Vagina (tissue), 2 donors: Measurements from ENCODE around the gene ULBP1. TPM values are rescaled to one million over a fixed set of nuclear protein-coding genes. Genes with fewer than 3 reads are reported as not detected.
"Not testable (repeated sequence)": the region's sequence is repeated elsewhere in the genome, so short reads cannot be mapped to it uniquely, and the experiment has no call there.

Experiments
- DNase-seq, 2 donors: peaks; one replicate each; pipeline ENCODE4 v3.0.0-alpha.2; 2017; ENCODE audit errors: extremely low spot score in 2 of 2
- H3K27ac ChIP-seq: fragments of 200-600 bp; sonication (generic); one replicate; pipeline ENCODE4 v1.5.1; 2019
- H3K27me3 ChIP-seq: fragments of 200-600 bp; sonication (generic); one replicate; pipeline ENCODE4 v1.5.1; 2019
- H3K36me3 ChIP-seq, 2 donors: fragments of 200-600 bp; sonication (generic); one replicate each; pipeline ENCODE4 v1.5.1; 2017 to 2019
- H3K4me1 ChIP-seq: fragments of 200-600 bp; sonication (generic); one replicate; pipeline ENCODE4 v1.5.1; 2019
- H3K4me3 ChIP-seq, 2 donors: fragments of 200-600 bp; sonication (generic); 1 replicate in 1 of 2; 2 replicates in 1 of 2; pipeline ENCODE4 v1.5.1; 2016 to 2019
- H3K9me3 ChIP-seq: fragments of 200-600 bp; sonication (generic); one replicate; pipeline ENCODE4 v1.5.1; 2019
- POLR2A ChIP-seq, 2 donors: fragments of 450-650 bp; IDR thresholded peaks; one replicate each; pipeline ENCODE4 v1.6.1; 2017; ENCODE audit warnings: antibody characterized with exemption in 2 of 2, mild to moderate bottlenecking in 2 of 2, moderate library complexity in 2 of 2
- POLR2AphosphoS5 ChIP-seq, 2 donors: sonication (generic); formaldehyde crosslinking; IDR thresholded peaks; one replicate each; pipeline ENCODE4 v1.9.0; 2017; ENCODE audit warnings: antibody characterized with exemption in 2 of 2, mild to moderate bottlenecking in 2 of 2, low read depth in 1 of 2; ENCODE audit not compliant: insufficient read depth in 1 of 2
- intact Hi-C: fragments of 100-400 bp; cut with DNase I; formaldehyde crosslinking; loops from one replicate; pipeline ENCODE4 v1.15.1; 2023
- total RNA-seq: library from RNA; depleted of rRNA; stranded (reverse); fragments of >200 nt; gene quantifications from one replicate; pipeline ENCODE4 v1.2.3, GENCODE V29; 2016
- TF ChIP-seq, protein P1 (sequence below), 3 experiments: fragments of 450-650 bp in 2 of 3; fragments of 200-600 bp in 1 of 3; sonication (generic) in 1 of 3; IDR thresholded peaks; one replicate each; pipeline ENCODE4 v1.5.1; 2017 to 2019; ENCODE audit warnings: antibody characterized with exemption in 3 of 3, mild to moderate bottlenecking in 2 of 3, moderate library complexity in 2 of 3

ULBP1 gene
- total RNA-seq, 1 donor from 2014 or later: not detected

DNA sequence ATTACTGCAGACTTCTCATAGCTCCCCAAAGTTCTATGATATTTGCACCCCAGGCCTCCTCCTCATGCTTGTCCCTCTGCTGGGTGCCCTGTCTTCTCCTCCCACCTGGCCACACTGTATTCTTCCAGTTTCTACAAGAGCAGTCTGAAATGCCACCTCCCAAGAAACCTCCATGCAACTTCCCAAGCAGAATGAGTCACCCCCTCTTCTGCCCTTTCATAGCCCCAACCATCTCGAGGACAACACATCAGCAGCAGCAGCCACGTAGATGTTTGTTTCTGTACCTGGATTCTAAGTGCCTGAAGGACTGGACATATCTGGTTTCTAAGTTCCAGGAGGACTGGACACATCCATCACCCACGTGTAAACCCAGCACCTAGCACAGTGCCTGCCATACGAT is 28.5 kb upstream of the ULBP1 start:
- Histone ChIP-seq H3K4me1 (peaks cover 13% of the 10 kb centered on the region), H3K36me3 (no peaks in the 10 kb centered on the region), H3K4me3 (no peak overlapping the region), H3K27me3 (peaks cover 15% of the 10 kb centered on the region), H3K9me3 (no peaks in the 10 kb centered on the region), H3K27ac (no peak overlapping the region)
- DNase-seq: peak; percentile 79 to 91
- TF ChIP-seq, protein P1, sequence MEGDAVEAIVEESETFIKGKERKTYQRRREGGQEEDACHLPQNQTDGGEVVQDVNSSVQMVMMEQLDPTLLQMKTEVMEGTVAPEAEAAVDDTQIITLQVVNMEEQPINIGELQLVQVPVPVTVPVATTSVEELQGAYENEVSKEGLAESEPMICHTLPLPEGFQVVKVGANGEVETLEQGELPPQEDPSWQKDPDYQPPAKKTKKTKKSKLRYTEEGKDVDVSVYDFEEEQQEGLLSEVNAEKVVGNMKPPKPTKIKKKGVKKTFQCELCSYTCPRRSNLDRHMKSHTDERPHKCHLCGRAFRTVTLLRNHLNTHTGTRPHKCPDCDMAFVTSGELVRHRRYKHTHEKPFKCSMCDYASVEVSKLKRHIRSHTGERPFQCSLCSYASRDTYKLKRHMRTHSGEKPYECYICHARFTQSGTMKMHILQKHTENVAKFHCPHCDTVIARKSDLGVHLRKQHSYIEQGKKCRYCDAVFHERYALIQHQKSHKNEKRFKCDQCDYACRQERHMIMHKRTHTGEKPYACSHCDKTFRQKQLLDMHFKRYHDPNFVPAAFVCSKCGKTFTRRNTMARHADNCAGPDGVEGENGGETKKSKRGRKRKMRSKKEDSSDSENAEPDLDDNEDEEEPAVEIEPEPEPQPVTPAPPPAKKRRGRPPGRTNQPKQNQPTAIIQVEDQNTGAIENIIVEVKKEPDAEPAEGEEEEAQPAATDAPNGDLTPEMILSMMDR (IDR thresholded peaks at IDR 0.05): no peak
- TF ChIP-seq POLR2A (IDR thresholded peaks at IDR 0.05) (no peak), POLR2AphosphoS5 (IDR thresholded peaks at IDR 0.05; ENCODE audit: insufficient read depth in 1 of 2, low read depth in 1 of 2) (no peak)
- intact Hi-C loops: no loop called here

DNA sequence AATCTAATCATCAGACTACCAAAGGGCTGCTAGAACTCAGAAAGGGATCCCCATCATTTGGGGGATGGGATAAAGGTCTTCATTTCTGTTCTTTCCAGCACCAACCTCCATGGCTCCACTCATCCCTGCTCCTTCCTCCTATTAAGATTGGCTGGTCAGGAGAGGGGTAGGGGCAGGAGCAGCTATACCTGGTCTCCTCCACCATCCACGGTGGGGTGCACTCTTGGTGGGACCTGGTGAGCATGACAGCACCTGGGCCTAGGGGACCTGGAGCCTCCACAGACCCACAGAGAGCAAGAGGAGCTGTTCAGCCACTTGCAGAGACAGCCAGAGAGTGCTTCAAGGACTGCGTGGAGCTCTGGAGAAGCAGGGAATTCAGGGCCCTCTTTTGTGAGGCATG is 28.1 kb upstream of the ULBP1 start:
- intact Hi-C loops: loop anchor here (1.0 kb wide), 1 partner anchor 81 kb away; no protein-coding TSS in a partner anchor

DNA sequence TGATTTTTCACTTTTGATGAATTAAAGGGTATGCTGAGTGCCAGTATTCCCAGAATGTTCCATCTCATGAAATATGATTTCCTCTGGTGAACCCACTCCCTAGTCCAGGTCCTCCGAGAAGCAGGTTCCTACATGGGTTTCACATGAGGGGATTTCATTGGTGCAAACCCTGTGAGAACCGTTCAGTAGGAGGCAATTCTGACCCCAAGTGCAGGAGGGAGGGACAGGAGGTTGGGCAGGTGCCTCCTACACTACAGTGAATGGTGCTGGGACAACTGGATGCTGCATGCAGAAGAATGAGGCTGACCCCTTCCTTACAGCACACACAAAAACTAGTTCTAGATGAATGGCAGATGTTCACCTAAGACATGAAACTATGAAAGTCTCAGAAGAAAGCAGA is 27.0 kb upstream of the ULBP1 start:
- Histone ChIP-seq H3K27me3 (peaks cover 15% of the 10 kb centered on the region), H3K9me3 (no peaks in the 10 kb centered on the region), H3K36me3 (no peaks in the 10 kb centered on the region), H3K4me1 (peaks cover 24% of the 10 kb centered on the region), H3K27ac (no peak overlapping the region), H3K4me3 (no peak overlapping the region)
- no peak for DNase-seq
- no peak for TF ChIP-seq POLR2A (IDR thresholded peaks at IDR 0.05)
- TF ChIP-seq, protein P1 (IDR thresholded peaks at IDR 0.05): no peak
- no peak for TF ChIP-seq POLR2AphosphoS5 (IDR thresholded peaks at IDR 0.05; ENCODE audit: insufficient read depth in 1 of 2, low read depth in 1 of 2)
- intact Hi-C loops: loop anchor here (1.0 kb wide), 1 partner anchor 80 kb away; no protein-coding TSS in a partner anchor

More for the DNA sequence above, 28.1 kb upstream of the ULBP1 start:
- TF ChIP-seq, protein P1 (IDR thresholded peaks at IDR 0.05): no peak
- TF ChIP-seq POLR2A (IDR thresholded peaks at IDR 0.05) (no peak), POLR2AphosphoS5 (IDR thresholded peaks at IDR 0.05; ENCODE audit: insufficient read depth in 1 of 2, low read depth in 1 of 2) (no peak)
- peaks cover 15% of the 10 kb centered on the region for H3K27me3 ChIP-seq
- H3K4me3 ChIP-seq: no peak overlapping the region
- DNase-seq: peak in 1 of 2 donors; percentile 80
- H3K36me3 ChIP-seq: no peaks in the 10 kb centered on the region
- no peak overlapping the region for H3K27ac ChIP-seq
- H3K9me3 ChIP-seq: no peaks in the 10 kb centered on the region
- H3K4me1 ChIP-seq: peaks cover 14% of the 10 kb centered on the region

DNA sequence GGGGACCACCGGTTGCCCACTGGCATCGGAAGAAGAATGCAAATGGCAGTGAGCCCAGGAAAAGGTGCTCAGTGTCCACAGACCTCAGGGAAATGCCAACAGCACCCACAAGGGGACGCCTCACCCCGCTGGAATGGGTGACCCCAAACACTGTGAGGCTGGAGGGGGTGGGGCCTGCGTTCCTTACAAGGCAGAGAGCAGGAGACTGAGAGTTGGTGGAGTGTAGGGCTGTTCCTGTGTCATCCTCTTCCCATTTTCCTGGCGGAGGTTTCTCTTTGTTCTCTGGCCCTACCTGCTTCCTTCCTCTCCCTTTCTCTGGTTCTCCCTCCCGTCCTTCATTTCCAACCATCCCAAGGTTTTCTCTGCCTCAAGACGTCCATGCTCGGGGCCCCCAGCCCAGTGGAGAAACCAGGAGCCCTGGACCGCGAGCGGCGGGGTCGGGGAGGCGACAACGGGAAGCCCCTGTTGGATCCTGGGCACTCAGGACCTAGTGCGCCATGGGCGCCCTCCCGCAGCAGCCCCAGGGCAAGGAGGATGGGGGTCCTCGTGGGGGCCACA is 25.7 kb upstream of the ULBP1 start:
- Histone ChIP-seq H3K4me1 (peaks cover 31% of the 10 kb centered on the region), H3K4me3 (peak overlapping the region; percentile 38 to 43), H3K27me3 (peaks cover 15% of the 10 kb centered on the region)
- H3K36me3 ChIP-seq, intact Hi-C loops, H3K9me3 ChIP-seq, DNase-seq, H3K27ac ChIP-seq: not testable (repeated sequence)

DNA sequence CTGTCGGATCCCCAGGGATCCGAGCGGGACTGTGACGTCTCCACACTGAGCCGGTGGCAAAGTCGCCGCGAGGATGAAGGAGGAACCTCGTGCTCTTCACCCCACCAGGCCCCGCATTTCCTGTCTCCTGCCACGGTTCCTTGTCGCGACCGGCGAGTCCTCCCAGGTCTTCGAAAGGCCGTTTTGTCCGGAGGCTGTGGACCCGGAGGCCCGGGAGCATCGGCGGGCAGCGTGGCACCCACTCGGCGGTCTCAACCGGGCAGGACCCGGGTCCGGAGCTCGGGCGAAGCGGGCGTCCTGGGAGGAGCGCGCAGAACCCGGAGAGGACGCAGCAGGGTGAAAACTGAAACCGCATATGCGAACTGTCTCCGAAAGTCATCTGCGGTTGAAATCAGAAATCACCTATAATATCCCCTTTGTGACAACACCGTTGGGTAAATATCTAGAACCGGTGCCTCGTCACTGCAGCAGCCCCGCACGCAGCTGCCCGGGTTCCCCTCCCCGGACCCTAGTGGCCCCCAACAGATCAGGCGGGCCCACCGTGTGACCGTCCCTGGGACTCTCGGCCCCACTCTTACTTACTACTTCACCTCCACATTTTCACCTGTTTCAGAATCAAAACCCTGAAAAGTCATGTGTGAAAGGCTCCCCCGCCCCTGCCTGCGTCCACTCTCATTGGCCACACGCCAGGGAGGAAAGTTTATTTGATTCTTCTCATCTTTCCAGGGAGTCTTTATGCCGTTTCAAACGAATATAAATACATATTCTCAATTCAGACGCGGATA is 25.0 kb upstream of the ULBP1 start:
- H3K4me1 ChIP-seq: peaks cover 31% of the 10 kb centered on the region
- TF ChIP-seq, protein P1 (IDR thresholded peaks at IDR 0.05): no peak
- peak in 1 of 2 donors; percentile 40 for TF ChIP-seq POLR2AphosphoS5 (IDR thresholded peaks at IDR 0.05; ENCODE audit: insufficient read depth in 1 of 2, low read depth in 1 of 2)
- H3K36me3 ChIP-seq: no peaks in the 10 kb centered on the region
- H3K27me3 ChIP-seq: peaks cover 15% of the 10 kb centered on the region
- intact Hi-C loops: no loop called here
- H3K4me3 ChIP-seq: peak overlapping the region; percentile 38 to 43
- H3K9me3 ChIP-seq: no peaks in the 10 kb centered on the region
- H3K27ac ChIP-seq: no peak overlapping the region
- no peak for DNase-seq
